DOHH2 (cell line): ENCODE measurements around the gene SLC35B2.
A peak's percentile ranks its signal among the peaks of the same experiment; 100 is the strongest.

ENCODE experiments used
- H3F3A ChIP-seq: fragments of 200-600 bp; sonication (generic), shearing (Covaris generic); 2 replicates; pipeline ENCODE4 v1.6.0; 2016; ENCODE audit warnings: antibody characterized with exemption, mild to moderate bottlenecking; ENCODE audit not compliant: control insufficient read depth, insufficient read depth
- H3K27ac ChIP-seq: fragments of 200-600 bp; sonication (generic); 2 replicates; pipeline ENCODE4 v1.5.1; 2014; ENCODE audit warnings: low read depth, mild to moderate bottlenecking, low read length, moderate library complexity
- H3K27me3 ChIP-seq: fragments of 200-600 bp; sonication (generic); 2 replicates; pipeline ENCODE4 v1.6.1; 2014; ENCODE audit warnings: mild to moderate bottlenecking, low read length, mixed read lengths; ENCODE audit not compliant: control insufficient read depth
- H3K36me3 ChIP-seq: fragments of 200-600 bp; sonication (generic); 2 replicates; pipeline ENCODE4 v1.6.1; 2014; ENCODE audit warnings: mild to moderate bottlenecking, low read length, moderate library complexity, mixed read lengths; ENCODE audit not compliant: control insufficient read depth
- H3K4me1 ChIP-seq: fragments of 200-600 bp; sonication (generic); 2 replicates; pipeline ENCODE4 v1.6.1; 2014; ENCODE audit warnings: mild to moderate bottlenecking, low read length, mixed read lengths; ENCODE audit not compliant: control insufficient read depth
- H3K4me2 ChIP-seq: fragments of 200-600 bp; sonication (generic); 2 replicates; pipeline ENCODE4 v1.6.0; 2014; ENCODE audit warnings: mild to moderate bottlenecking, low read length, moderate library complexity
- H3K4me3 ChIP-seq: fragments of 200-600 bp; sonication (generic); 2 replicates; pipeline ENCODE4 v1.5.1; 2014; ENCODE audit warnings: mild to moderate bottlenecking, low read length, mixed read lengths
- H3K79me2 ChIP-seq: fragments of 200-600 bp; sonication (generic); 2 replicates; pipeline ENCODE4 v1.6.1; 2014; ENCODE audit warnings: mild to moderate bottlenecking, low read length, mixed read lengths; ENCODE audit not compliant: control insufficient read depth
- H3K9me2 ChIP-seq: fragments of 200-600 bp; sonication (generic); replicated peaks from 2 replicates; pipeline ENCODE4 v1.6.1; 2014; ENCODE audit warnings: mild to moderate bottlenecking, low read length, mixed read lengths; ENCODE audit not compliant: control insufficient read depth
- H3K9me3 ChIP-seq: fragments of 200-600 bp; sonication (generic); 2 replicates; pipeline ENCODE4 v1.6.1; 2014; ENCODE audit warnings: antibody characterized with exemption, low read length, mixed read lengths; ENCODE audit not compliant: control insufficient read depth, insufficient read depth
- H4K20me1 ChIP-seq: fragments of 200-600 bp; sonication (generic); 2 replicates; pipeline ENCODE4 v1.6.0; 2014; ENCODE audit warnings: low read depth, mild to moderate bottlenecking, antibody characterized with exemption, low read length, moderate library complexity; ENCODE audit not compliant: control insufficient read depth, insufficient read depth
- CTCF ChIP-seq: fragments of 200-600 bp; sonication (generic); IDR thresholded peaks from one replicate; pipeline ENCODE4 v1.5.1; 2014; ENCODE audit warnings: antibody characterized with exemption, mild to moderate bottlenecking, low read depth, low read length; ENCODE audit not compliant: poor library complexity, severe bottlenecking
- EZH2phosphoT487 ChIP-seq: fragments of 200-600 bp; sonication (generic); IDR thresholded peaks from 2 replicates; pipeline ENCODE4 v1.6.1; 2017; ENCODE audit warnings: borderline replicate concordance, mild to moderate bottlenecking, antibody characterized with exemption, low read length, moderate library complexity, mixed read lengths

The SLC35B2 gene

GRCh38 chr6:44246663-44247337, 10.5 kb downstream of the SLC35B2 start, which contains the start of gene HSP90AB1:
TSS of gene HSP90AB1 (plus strand) at chr6:44247101. CDS start at chr6:44248630, 1,529 bp downstream.
- Histone ChIP-seq H3K79me2 (peaks cover 45% of the 10 kb centered on the region), H3K27me3 (no peaks in the 10 kb centered on the region), H3K27ac (peak within 1 kb of the TSS; percentile 83), H3F3A (peaks cover 51% of the 10 kb centered on the region), H4K20me1 (peaks cover 34% of the 10 kb centered on the region), H3K4me3 (peak within 1 kb of the TSS; percentile 83), H3K36me3 (peaks cover 49% of the 10 kb centered on the region), H3K9me3 (no peaks in the 10 kb centered on the region), H3K4me1 (peaks cover 32% of the 10 kb centered on the region), H3K9me2 (no peaks in the 10 kb centered on the region), H3K4me2 (peak within 1 kb of the TSS; percentile 80)
- TF ChIP-seq EZH2phosphoT487 (no peak), CTCF (no peak)

- H3K4me2 ChIP-seq = peak overlapping the region; percentile 80
- peaks cover 44% of the 10 kb centered on the region for H3F3A ChIP-seq
- peaks cover 32% of the 10 kb centered on the region for H3K4me1 ChIP-seq
- no peaks in the 10 kb centered on the region for H3K9me2 ChIP-seq
- peak overlapping the region; percentile 83 for H3K27ac ChIP-seq
- peaks cover 45% of the 10 kb centered on the region for H3K79me2 ChIP-seq
- no peaks in the 10 kb centered on the region for H3K27me3 ChIP-seq
- TF ChIP-seq CTCF (peak; percentile 78), EZH2phosphoT487 (no peak)
- H3K4me3 ChIP-seq = peak overlapping the region; percentile 83
- peaks cover 42% of the 10 kb centered on the region for H3K36me3 ChIP-seq
- no peaks in the 10 kb centered on the region for H3K9me3 ChIP-seq
- H4K20me1 ChIP-seq = peaks cover 34% of the 10 kb centered on the region
Measured at GRCh38 chr6:44245912-44246662, 11.2 kb downstream of the SLC35B2 start.

DNA sequence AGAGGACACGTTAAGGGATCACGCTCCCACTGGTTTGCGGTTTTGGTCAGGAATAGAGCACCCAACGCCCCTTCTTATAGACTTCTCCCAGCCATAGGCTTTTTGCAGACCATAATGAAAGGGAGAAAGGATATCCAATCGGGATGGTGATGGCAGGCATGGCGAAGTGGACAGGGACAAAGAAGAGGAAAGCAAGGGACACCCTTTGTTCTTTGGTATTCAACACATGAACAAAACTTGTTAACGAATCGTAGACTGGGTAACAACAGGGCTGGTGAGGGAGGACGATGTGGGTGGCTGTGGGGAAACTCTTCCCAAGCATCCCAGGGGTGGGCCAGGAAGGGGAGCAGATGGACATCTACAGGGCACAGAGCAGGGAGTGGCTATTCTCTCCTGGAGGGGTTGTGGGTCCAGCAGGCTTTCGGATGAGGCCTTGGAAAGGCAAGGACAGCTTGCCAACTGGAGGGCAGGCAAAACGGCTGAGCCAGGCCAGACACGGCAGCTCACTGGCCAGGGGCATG, 11.9 kb downstream of the SLC35B2 start:
- Histone ChIP-seq H3K27ac (no peak overlapping the region), H3K4me2 (peak overlapping the region; percentile 80)
- TF ChIP-seq EZH2phosphoT487 (no peak), CTCF (no peak)

More for the DNA sequence above, 11.9 kb downstream of the SLC35B2 start:
- H3K4me1 ChIP-seq = peaks cover 31% of the 10 kb centered on the region
- peaks cover 35% of the 10 kb centered on the region for H3K36me3 ChIP-seq
- H3K27me3 ChIP-seq = no peaks in the 10 kb centered on the region
- H3K4me3 ChIP-seq = peak overlapping the region; percentile 83
- peaks cover 30% of the 10 kb centered on the region for H4K20me1 ChIP-seq
- peaks cover 37% of the 10 kb centered on the region for H3F3A ChIP-seq
- no peaks in the 10 kb centered on the region for H3K9me2 ChIP-seq
- no peaks in the 10 kb centered on the region for H3K9me3 ChIP-seq
- peaks cover 41% of the 10 kb centered on the region for H3K79me2 ChIP-seq
